HepG2 (cell line): ENCODE data around the gene MYOF. TPM values are rescaled to one million over a fixed set of nuclear protein-coding genes. Genes with fewer than 3 reads are reported as not detected.
"Not testable (repeated sequence)": the region's sequence is repeated elsewhere in the genome, so short reads cannot be mapped to it uniquely, and the experiment has no call there.

Source experiments
- ATAC-seq: fragments of 200-7000 bp; cut with Tn5 transposase; 3 replicates; pipeline ENCODE4 v1.9.1; 2020; ENCODE audit warnings: mild to moderate bottlenecking, moderate library complexity
- BruUV-seq: library from RNA; stranded (reverse); fragments of 400-500 nt; replicated peaks from 2 replicates; lab custom pipeline; 2021; lab: Mats Ljungman, UMichigan
- CTCF ChIA-PET: fragments of 300-600 bp; formaldehyde crosslinking; extraction: SDS; loops from one replicate; lab custom pipeline; 2021; ENCODE audit warnings: low total read pairs, inconsistent platforms, low intra/inter-chr PET ratio; lab: Yijun Ruan, JAX
- POLR2A ChIA-PET: fragments of 350-600 bp; sonication (Branson Sonifier 250); formaldehyde crosslinking; loops from one replicate; lab custom pipeline; 2020; ENCODE audit warnings: antibody characterized with exemption, inconsistent platforms; lab: Yijun Ruan, JAX
- DNase-seq: peaks from one replicate; pipeline ENCODE4 v3.0.0-alpha.2; 2015; ENCODE audit warnings: low spot score
- FAIRE-seq: peaks from 3 replicates; lab custom pipeline; 2011; peaks lifted over from hg19 to GRCh38; lab: Jason Lieb, UNC
- H2AFZ ChIP-seq: one replicate; pipeline ENCODE4 v1.6.1; 2011; ENCODE audit warnings: low read length, inconsistent platforms
- H3K27ac ChIP-seq: fragments of 300-600 bp; 3 replicates; pipeline ENCODE4 v1.8.0; 2011; ENCODE audit warnings: mixed run types, mild to moderate bottlenecking, mixed read lengths, low read length, inconsistent platforms; ENCODE audit not compliant: insufficient read depth; ENCODE audit errors: extremely low read length
- H3K27me3 ChIP-seq, 2 experiments: fragments of 200-600 bp in 1 of 2; 2 replicates in 1 of 2; 3 replicates in 1 of 2; pipeline versions ENCODE4 v1.6.0 to v1.8.0; 2011; ENCODE audit warnings: low read length in 2 of 2, mild to moderate bottlenecking in 2 of 2, moderate library complexity in 2 of 2, inconsistent platforms in 1 of 2; ENCODE audit not compliant: insufficient read depth in 2 of 2, control insufficient read depth in 1 of 2
- H3K36me3 ChIP-seq, 2 experiments: fragments of 200-600 bp in 1 of 2; replicated peaks in 1 of 2; 2 replicates in 1 of 2; 3 replicates in 1 of 2; pipeline versions ENCODE4 v1.5.1 to v1.8.0; 2011; ENCODE audit warnings: low read length in 2 of 2, inconsistent platforms in 1 of 2; ENCODE audit not compliant: insufficient read depth in 2 of 2, control insufficient read depth in 1 of 2
- H3K4me1 ChIP-seq: 2 replicates; pipeline ENCODE4 v1.5.1; 2012; ENCODE audit warnings: low read length, inconsistent platforms; ENCODE audit not compliant: insufficient read depth
- H3K4me2 ChIP-seq: 2 replicates; pipeline ENCODE4 v1.6.0; 2011; ENCODE audit warnings: low read depth, low read length, inconsistent platforms
- H3K4me3 ChIP-seq, 3 experiments: fragments of 200-600 bp in 1 of 3; sonication (generic), shearing (Covaris generic) in 1 of 3; replicated peaks in 1 of 3; 2 replicates each; pipeline ENCODE4 v1.5.1; 2011 to 2016; ENCODE audit warnings: low read length in 3 of 3, inconsistent platforms in 2 of 3, low read depth in 2 of 3, mild to moderate bottlenecking in 2 of 3, control low read depth in 1 of 3, mixed read lengths in 1 of 3; ENCODE audit not compliant: insufficient read depth in 1 of 3
- H3K79me2 ChIP-seq: one replicate; pipeline ENCODE4 v1.6.1; 2011; ENCODE audit warnings: low read length, inconsistent platforms; ENCODE audit not compliant: insufficient read depth
- H3K9ac ChIP-seq: 2 replicates; pipeline ENCODE4 v1.6.0; 2011; ENCODE audit warnings: mild to moderate bottlenecking, low read depth, low read length, inconsistent platforms; ENCODE audit not compliant: insufficient read depth
- H3K9me3 ChIP-seq: 2 replicates; pipeline ENCODE4 v1.5.1; 2012; ENCODE audit warnings: mild to moderate bottlenecking, low read length
- H4K20me1 ChIP-seq: 2 replicates; pipeline ENCODE4 v1.6.0; 2011; ENCODE audit warnings: inconsistent platforms, mild to moderate bottlenecking, low read length, moderate library complexity; ENCODE audit not compliant: insufficient read depth
- AKAP8 ChIP-seq: sonication (generic); formaldehyde crosslinking; IDR thresholded peaks from 2 replicates; pipeline ENCODE4 v1.5.1; 2020; ENCODE audit warnings: mild to moderate bottlenecking, missing genetic modification reagents
- BORCS8-MEF2B ChIP-seq: sonication (generic); formaldehyde crosslinking; IDR thresholded peaks from 2 replicates; pipeline ENCODE4 v1.8.0; 2022; ENCODE audit warnings: mild to moderate bottlenecking, missing genetic modification reagents
- CHD4 ChIP-seq: fragments of 200-600 bp; sonication (generic); IDR thresholded peaks from 2 replicates; pipeline ENCODE4 v1.7.0; 2017; ENCODE audit warnings: mild to moderate bottlenecking, low read length, borderline replicate concordance
- DNMT3B ChIP-seq: conservative IDR thresholded peaks from 2 replicates; pipeline ENCODE4 v1.6.1; 2016; ENCODE audit warnings: missing biosample characterization, control low read depth
- HNRNPK ChIP-seq: fragments of 200-400 bp; formaldehyde crosslinking; IDR thresholded peaks from 2 replicates; pipeline ENCODE4 v1.6.1; 2018; ENCODE audit warnings: low read length, low read depth, moderate library complexity, mild to moderate bottlenecking; ENCODE audit not compliant: poor library complexity, severe bottlenecking
- MIXL1 ChIP-seq: IDR thresholded peaks from 2 replicates; pipeline ENCODE4 v1.6.1; 2016
- SNAPC2 ChIP-seq: sonication (generic); formaldehyde crosslinking; IDR thresholded peaks from 2 replicates; pipeline ENCODE4 v1.8.1; 2022; ENCODE audit warnings: mild to moderate bottlenecking, missing genetic modification reagents
- ZNF232 ChIP-seq: sonication (generic); formaldehyde crosslinking; IDR thresholded peaks from 2 replicates; pipeline ENCODE4 v1.4.0; 2020; ENCODE audit warnings: missing genetic modification reagents, borderline replicate concordance
- ZNF557 ChIP-seq: sonication (generic); formaldehyde crosslinking; IDR thresholded peaks from 2 replicates; pipeline ENCODE4 v1.4.0; 2020; ENCODE audit warnings: missing genetic modification reagents
- WGBS: methylation state at CpG from one replicate; pipeline ENCODE4 v1.1.6; 2017; ENCODE audit warnings: low lambda C conversion rate; 5-methylcytosine and 5-hydroxymethylcytosine counted together
- in situ Hi-C: cut with HindIII; loops from 2 replicates; pipeline ENCODE4 v1.10.0; 2017; ENCODE audit warnings: low pct_unique_long_range_greater_than_20kb; ENCODE audit not compliant: extremely low pct_ligation_motif_present
- intact Hi-C: fragments of 100-400 bp; cut with micrococcal nuclease; formaldehyde crosslinking; loops from one replicate; pipeline ENCODE4 v1.10.0; 2022; ENCODE audit not compliant: unreplicated experiment
- polyA plus RNA-seq, 8 experiments: library from polyadenylated mRNA; depleted of rRNA in 3 of 8; stranded (reverse) in 7 of 8; unstranded in 1 of 8; fragments of >200 nt; fragmentation: Illumina TruSeq in 4 of 8; extraction: Trizol in 4 of 8; gene quantifications; 2 replicates each; pipeline versions ENCODE4 v1.2.1 to v1.2.3, GENCODE V29; 2011 to 2016; ENCODE audit warnings: low read depth in 4 of 8, missing spikeins in 1 of 8, mixed read lengths in 1 of 8; ENCODE audit not compliant: insufficient read depth in 1 of 8
- total RNA-seq, 5 experiments: library from RNA; depleted of rRNA; stranded (reverse); fragments of >200 nt; fragmentation: Illumina TruSeq; extraction: Trizol; gene quantifications; 2 replicates each; pipeline ENCODE4 v1.2.3, GENCODE V29; 2016; ENCODE audit warnings: low read depth in 1 of 5

Gene MYOF
- total and polyA plus RNA-seq, 2 of the 13 experiments (the other 11 are each of a cell fraction or from before 2014, with no cell fraction given), result 0.18 to 0.42 TPM

DNA sequence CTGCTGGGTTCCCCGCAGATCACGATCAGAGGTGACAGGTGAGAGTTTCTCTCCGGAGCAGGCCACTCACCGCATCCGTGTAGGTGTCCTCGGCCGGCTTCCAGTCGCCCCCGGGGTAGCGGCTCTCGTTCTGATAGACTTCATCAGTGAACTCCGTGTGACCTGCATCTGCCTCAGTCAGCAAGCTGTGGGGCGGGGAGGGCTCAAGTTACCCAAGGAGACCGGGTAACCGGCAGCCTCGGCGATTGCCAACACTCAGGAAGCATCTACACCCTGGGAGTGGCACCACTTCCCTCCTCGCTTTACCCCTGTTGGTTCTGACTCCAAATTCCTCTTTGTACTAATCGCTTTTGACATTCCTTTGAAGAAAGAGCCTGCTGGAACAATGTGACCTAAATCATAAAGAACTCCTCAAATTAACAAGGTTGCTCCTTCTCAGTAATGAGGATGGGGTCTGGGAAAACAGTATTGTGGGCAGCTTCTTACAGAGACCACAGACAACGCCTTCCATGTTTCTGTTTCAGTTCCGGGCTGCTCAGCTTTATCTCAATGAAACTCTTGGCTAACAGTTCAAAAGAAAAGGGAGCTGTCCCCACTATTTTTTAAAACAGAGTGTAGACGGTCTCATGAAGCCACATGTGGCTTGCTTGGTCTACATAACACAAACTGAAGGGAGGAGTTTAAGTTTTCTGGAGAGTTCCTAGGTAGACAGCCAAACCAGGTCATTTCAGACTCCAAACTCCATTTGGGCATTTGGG is 118.1 kb downstream of the MYOF start:
- POLR2A ChIA-PET, result no interaction called here
- Histone ChIP-seq H3K79me2 (no peaks in the 10 kb centered on the region), H2AFZ (no peak overlapping the region), H3K36me3 (no peaks in the 10 kb centered on the region), H3K4me1 (no peaks in the 10 kb centered on the region), H3K4me3 (no peak overlapping the region), H4K20me1 (no peaks in the 10 kb centered on the region), H3K4me2 (no peak overlapping the region), H3K9me3 (no peaks in the 10 kb centered on the region), H3K27me3 (no peaks in the 10 kb centered on the region), H3K9ac (no peak overlapping the region), H3K27ac (no peak overlapping the region)
- intact Hi-C loops, result no loop called here
- BruUV-seq, result no TSS peak
- 82% methylated on average over 21 of the region's 22 CpGs for WGBS
- no peak for ATAC-seq
- TF ChIP-seq AKAP8 (no peak), HNRNPK (no peak), ZNF232 (CRISPR knock-in tag) (no peak), MIXL1 (CRISPR knock-in tag) (no peak), DNMT3B (no peak), SNAPC2 (CRISPR knock-in tag) (no peak), ZNF557 (no peak), CHD4 (no peak), BORCS8-MEF2B (CRISPR knock-in tag) (no peak)
- CTCF ChIA-PET, result no interaction called here
- in situ Hi-C loops, result no loop called here
- no peak for DNase-seq
- FAIRE-seq, result no peak

- ATAC-seq, H2AFZ ChIP-seq, H3K4me2 ChIP-seq, CTCF ChIA-PET, FAIRE-seq, H3K27ac ChIP-seq, H3K4me1 ChIP-seq, H3K9ac ChIP-seq, H4K20me1 ChIP-seq, H3K9me3 ChIP-seq, BruUV-seq, H3K4me3 ChIP-seq, H3K36me3 ChIP-seq, DNase-seq, POLR2A ChIA-PET, H3K27me3 ChIP-seq, H3K79me2 ChIP-seq: not testable (repeated sequence)
- intact Hi-C loops (loop anchor here (5.0 to 10.0 kb wide), 3 partner anchors 286 to 474 kb away; partner anchors contain the start of gene CYP26A1), in situ Hi-C loops (loop anchor here (10.0 kb wide), 1 partner anchor 354 kb away; no protein-coding TSS in a partner anchor)
- WGBS, result 74% methylated on average over 4 of the region's 4 CpGs
Observed at GRCh38 chr10:93358398-93358797, 123.7 kb downstream of the MYOF start.
